Neural crest cell (in vitro differentiated cells): Measurements from ENCODE around the gene GIPR. TPM values are rescaled to one million over a fixed set of nuclear protein-coding genes. Genes with fewer than 3 reads are reported as not detected.
"Not testable (repeated sequence)": the region's sequence is repeated elsewhere in the genome, so short reads cannot be mapped to it uniquely, and the experiment has no call there.

Source experiments
- DNase-seq: peaks from one replicate; pipeline ENCODE4 v3.0.0; 2021; ENCODE audit warnings: low read depth, mixed read lengths, low spot score
- H3K27ac Mint-ChIP-seq: one replicate; pipeline ENCODE4 v1.8.0; 2021; ENCODE audit warnings: mild to moderate bottlenecking, mixed read lengths; ENCODE audit not compliant: unreplicated experiment
- H3K27me3 Mint-ChIP-seq: 2 replicates; pipeline ENCODE4 v1.8.0; 2021; ENCODE audit warnings: low read depth, mild to moderate bottlenecking, mixed read lengths
- H3K36me3 Mint-ChIP-seq: 2 replicates; pipeline ENCODE4 v1.8.0; 2021; ENCODE audit warnings: low read depth, mild to moderate bottlenecking, mixed read lengths
- H3K4me1 Mint-ChIP-seq: 2 replicates; pipeline ENCODE4 v1.8.0; 2021; ENCODE audit warnings: mixed read lengths
- H3K4me3 Mint-ChIP-seq: one replicate; pipeline ENCODE4 v1.8.0; 2021; ENCODE audit warnings: mild to moderate bottlenecking, mixed read lengths
- H3K9me3 Mint-ChIP-seq: 2 replicates; pipeline ENCODE4 v1.8.0; 2021; ENCODE audit warnings: mixed read lengths
- total RNA-seq: library from RNA; stranded (reverse); gene quantifications from 2 replicates; pipeline ENCODE4 v1.2.1, GENCODE V29; 2021
- TF ChIP-seq, protein P1 (sequence below): fragments of 200-600 bp; sonication (generic); conservative IDR thresholded peaks from 2 replicates; pipeline ENCODE4 v1.5.0; 2021; ENCODE audit warnings: antibody characterized with exemption, mild to moderate bottlenecking

The GIPR gene
- total RNA-seq, 1 donor from 2014 or later = 0.96 TPM

DNA sequence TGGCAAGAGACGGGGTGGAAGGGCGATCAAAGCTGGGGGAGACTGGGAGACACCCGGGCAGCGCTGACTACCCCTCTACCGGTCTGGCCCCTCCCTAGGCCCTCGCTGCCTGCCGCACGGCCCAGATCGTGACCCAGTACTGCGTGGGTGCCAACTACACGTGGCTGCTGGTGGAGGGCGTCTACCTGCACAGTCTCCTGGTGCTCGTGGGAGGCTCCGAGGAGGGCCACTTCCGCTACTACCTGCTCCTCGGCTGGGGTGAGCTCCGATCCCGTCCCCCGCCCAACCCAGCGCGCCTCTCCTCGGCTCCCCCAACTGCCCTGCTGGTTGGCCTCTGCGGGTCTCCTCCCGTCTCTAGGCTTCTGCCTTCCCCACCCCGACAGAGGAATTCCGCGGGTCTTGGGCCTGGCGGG, 8.8 kb downstream of the GIPR start:
- H3K9me3 Mint-ChIP-seq = no peaks in the 10 kb centered on the region
- peaks cover 86% of the 10 kb centered on the region for H3K27me3 Mint-ChIP-seq
- H3K36me3 Mint-ChIP-seq = no peaks in the 10 kb centered on the region
- no peak overlapping the region for H3K27ac Mint-ChIP-seq
- no peak for DNase-seq
- H3K4me3 Mint-ChIP-seq = peak overlapping the region; percentile 67
- TF ChIP-seq, protein P1, sequence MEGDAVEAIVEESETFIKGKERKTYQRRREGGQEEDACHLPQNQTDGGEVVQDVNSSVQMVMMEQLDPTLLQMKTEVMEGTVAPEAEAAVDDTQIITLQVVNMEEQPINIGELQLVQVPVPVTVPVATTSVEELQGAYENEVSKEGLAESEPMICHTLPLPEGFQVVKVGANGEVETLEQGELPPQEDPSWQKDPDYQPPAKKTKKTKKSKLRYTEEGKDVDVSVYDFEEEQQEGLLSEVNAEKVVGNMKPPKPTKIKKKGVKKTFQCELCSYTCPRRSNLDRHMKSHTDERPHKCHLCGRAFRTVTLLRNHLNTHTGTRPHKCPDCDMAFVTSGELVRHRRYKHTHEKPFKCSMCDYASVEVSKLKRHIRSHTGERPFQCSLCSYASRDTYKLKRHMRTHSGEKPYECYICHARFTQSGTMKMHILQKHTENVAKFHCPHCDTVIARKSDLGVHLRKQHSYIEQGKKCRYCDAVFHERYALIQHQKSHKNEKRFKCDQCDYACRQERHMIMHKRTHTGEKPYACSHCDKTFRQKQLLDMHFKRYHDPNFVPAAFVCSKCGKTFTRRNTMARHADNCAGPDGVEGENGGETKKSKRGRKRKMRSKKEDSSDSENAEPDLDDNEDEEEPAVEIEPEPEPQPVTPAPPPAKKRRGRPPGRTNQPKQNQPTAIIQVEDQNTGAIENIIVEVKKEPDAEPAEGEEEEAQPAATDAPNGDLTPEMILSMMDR = no peak
- peaks cover 6% of the 10 kb centered on the region for H3K4me1 Mint-ChIP-seq

DNA sequence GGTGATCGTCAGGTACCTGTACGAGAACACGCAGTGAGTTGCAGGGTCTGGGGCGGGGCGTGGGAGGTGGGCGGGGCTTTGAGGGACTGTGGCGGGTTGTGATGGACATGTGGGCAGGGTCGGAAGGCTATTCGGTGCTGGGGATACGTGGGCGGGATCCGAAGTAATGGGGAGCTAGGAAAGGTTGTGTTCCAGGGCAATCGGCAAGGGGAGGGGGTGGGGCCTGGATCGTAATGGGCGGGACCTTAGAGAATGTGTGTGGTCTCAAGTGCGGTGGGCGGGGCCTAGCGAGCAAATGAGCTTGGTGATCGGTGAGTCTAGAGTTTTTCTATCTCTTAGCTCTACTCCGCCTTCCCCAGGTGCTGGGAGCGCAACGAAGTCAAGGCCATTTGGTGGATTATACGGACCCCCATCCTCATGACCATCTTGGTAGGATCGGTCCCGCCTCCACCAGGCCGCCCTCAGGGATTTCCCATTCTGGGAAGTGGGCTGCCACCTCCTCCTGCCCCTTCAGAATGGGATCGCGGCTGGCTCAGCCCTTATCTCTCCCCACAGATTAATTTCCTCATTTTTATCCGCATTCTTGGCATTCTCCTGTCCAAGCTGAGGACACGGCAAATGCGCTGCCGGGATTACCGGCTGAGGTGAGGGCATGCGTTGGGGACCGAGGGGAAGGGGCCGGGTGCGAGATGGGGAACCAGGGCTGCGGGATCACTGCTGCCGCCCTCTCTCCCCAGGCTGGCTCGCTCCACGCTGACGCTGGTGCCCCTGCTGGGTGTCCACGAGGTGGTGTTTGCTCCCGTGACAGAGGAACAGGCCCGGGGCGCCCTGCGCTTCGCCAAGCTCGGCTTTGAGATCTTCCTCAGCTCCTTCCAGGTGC, 9.6 kb downstream of the GIPR start:
- Mint-ChIP-seq H3K27me3 (peaks cover 81% of the 10 kb centered on the region), H3K4me3 (peak overlapping the region; percentile 65), H3K27ac (no peak overlapping the region), H3K36me3 (no peaks in the 10 kb centered on the region), H3K9me3 (no peaks in the 10 kb centered on the region), H3K4me1 (peaks cover 6% of the 10 kb centered on the region)
- TF ChIP-seq, protein P1 = peak; percentile 44
- DNase-seq = peak; percentile 53

DNA sequence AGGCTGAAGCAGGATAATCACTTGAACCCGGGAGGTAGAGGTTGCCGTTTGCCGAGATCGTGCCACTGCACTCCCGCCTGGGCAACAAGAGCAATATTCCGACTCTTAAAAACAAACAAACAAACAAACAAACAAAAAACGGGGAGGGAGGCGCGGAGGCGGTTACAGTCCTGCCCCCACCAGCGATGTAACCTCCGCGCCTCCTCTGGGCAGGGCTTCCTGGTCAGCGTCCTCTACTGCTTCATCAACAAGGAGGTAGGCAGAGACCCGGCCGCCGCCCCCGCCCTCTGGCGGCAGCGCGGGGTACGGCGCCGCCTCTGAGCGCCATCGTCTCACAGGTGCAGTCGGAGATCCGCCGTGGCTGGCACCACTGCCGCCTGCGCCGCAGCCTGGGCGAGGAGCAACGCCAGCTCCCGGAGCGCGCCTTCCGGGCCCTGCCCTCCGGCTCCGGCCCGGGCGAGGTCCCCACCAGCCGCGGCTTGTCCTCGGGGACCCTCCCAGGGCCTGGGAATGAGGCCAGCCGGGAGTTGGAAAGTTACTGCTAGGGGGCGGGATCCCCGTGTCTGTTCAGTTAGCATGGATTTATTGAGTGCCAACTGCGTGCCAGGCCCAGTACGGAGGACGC, 13.5 kb downstream of the GIPR start:
- no peaks in the 10 kb centered on the region for H3K36me3 Mint-ChIP-seq
- no peak overlapping the region for H3K27ac Mint-ChIP-seq
- TF ChIP-seq, protein P1 = peak; percentile 98
- peaks cover 48% of the 10 kb centered on the region for H3K27me3 Mint-ChIP-seq
- no peaks in the 10 kb centered on the region for H3K9me3 Mint-ChIP-seq
- peak; percentile 77 for DNase-seq
- H3K4me3 Mint-ChIP-seq = peak overlapping the region; percentile 72
- H3K4me1 Mint-ChIP-seq = peaks cover 6% of the 10 kb centered on the region

DNA sequence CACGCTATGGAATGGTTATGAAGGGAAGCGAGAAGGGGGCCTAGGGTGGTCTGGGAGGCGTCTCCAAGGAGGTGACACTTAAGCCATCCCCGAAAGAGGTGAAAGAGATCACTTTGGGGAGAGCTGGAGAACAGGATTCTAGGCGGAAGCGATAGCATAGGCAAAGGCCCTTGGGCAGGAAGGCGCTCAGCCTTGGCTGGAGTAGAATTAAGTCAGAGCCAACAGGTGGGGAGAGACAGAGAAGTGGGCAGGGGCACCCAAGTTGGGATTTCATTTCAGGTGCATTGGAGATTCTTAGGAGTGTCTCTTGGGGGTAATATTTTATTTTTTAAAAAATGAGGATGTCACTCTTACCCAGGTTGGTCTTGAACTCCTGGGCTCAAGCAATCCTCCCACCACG, 14.1 kb downstream of the GIPR start:
- Mint-ChIP-seq H3K27ac (no peak overlapping the region), H3K4me3 (peak overlapping the region; percentile 20), H3K27me3 (peaks cover 42% of the 10 kb centered on the region), H3K4me1 (peaks cover 6% of the 10 kb centered on the region), H3K36me3 (no peaks in the 10 kb centered on the region), H3K9me3 (no peaks in the 10 kb centered on the region)
- DNase-seq = no peak
- TF ChIP-seq, protein P1 = no peak

DNA sequence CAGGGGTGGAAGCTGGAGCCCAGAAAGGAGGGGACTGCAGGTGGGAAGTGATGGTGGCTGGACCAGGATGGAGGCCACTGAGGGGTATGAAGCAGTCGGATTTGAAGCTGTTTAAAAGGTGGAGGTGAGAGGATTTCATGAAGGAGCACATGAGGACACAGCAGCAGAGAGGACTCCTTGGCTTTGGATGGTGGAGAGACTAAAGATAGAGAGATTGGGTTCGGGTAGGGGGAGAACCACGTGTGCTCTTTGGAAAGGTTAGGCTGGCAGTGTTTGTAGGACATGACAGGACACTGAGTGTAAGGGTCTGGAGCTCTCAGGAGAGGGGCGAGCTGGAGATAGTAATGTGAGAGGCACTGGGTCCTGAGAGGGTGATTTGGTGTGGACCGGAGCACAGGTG, 14.9 kb downstream of the GIPR start:
- H3K27ac Mint-ChIP-seq = no peak overlapping the region
- no peaks in the 10 kb centered on the region for H3K4me1 Mint-ChIP-seq
- H3K27me3 Mint-ChIP-seq = peaks cover 34% of the 10 kb centered on the region
- H3K9me3 Mint-ChIP-seq = no peaks in the 10 kb centered on the region
- TF ChIP-seq, protein P1 = no peak
- no peak for DNase-seq
- peak overlapping the region; percentile 44 for H3K4me3 Mint-ChIP-seq
- no peaks in the 10 kb centered on the region for H3K36me3 Mint-ChIP-seq

DNA sequence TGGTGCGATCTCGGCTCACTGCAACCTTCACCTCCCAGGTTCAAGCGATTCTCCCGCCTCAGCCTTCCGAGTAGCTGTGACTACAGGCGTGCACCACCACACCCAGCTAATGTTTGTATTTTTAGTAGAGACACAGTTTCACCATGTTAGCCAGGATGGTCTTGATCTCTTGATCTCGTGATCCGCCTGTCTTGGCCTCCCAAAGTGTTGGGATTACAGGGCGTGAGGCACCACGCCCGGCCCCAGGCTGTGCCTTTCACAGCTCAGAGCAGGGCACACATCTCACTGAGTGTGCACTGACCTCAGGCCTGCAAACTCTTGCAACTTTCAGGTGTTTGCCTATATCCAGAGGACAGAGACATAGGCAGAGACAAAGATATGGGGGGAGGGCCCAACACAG, 17.0 kb downstream of the GIPR start:
- DNase-seq, H3K4me1 Mint-ChIP-seq, H3K9me3 Mint-ChIP-seq, H3K36me3 Mint-ChIP-seq, H3K27ac Mint-ChIP-seq: not testable (repeated sequence)
- peak overlapping the region; percentile 15 for H3K4me3 Mint-ChIP-seq
- H3K27me3 Mint-ChIP-seq = peaks cover 13% of the 10 kb centered on the region
